NT2/D1 (cell line): ENCODE results near the gene LHX3.

Source experiments
- SUZ12 ChIP-seq: IDR thresholded peaks from 2 replicates; pipeline ENCODE4 v1.6.1; 2011; ENCODE audit not compliant: insufficient read length, insufficient read depth; ENCODE audit errors: extremely low read depth
- ZNF274 ChIP-seq: IDR thresholded peaks from 2 replicates; pipeline ENCODE4 v1.6.1; 2011; ENCODE audit warnings: mild to moderate bottlenecking, low read depth, low read length

DNA sequence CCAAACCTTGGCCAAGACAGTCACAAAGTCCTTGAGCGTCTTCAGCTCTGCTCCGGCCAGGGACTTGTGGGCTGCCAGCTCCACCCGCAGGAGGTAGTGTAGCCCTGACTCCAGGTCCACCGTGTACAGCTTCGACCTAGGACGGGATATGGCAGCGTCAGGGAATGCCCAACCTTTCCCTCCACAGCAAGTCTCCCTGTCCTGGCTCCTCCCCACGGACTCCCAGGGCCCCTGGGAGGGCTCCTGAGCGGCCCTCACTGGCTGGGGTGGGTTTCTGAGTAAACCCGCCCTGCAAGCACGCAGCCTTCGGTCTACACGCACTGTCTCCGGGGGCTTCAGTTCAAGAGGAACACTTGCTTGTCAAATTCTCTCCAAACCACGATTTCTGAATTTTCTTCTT is 13.7 kb upstream of the LHX3 start:
- TF ChIP-seq ZNF274 = no peak
- no peak for TF ChIP-seq SUZ12
